NCI-H2107 treated with DMSO at 0.1 percent for 48 hours (cell line): ENCODE measurements around the gene WNK4.

Source experiments
- DNase-seq: peaks from one replicate; lab custom pipeline; 2025; ENCODE audit not compliant: unreplicated experiment; lab: John Stamatoyannopoulos, UW

The WNK4 gene

DNA sequence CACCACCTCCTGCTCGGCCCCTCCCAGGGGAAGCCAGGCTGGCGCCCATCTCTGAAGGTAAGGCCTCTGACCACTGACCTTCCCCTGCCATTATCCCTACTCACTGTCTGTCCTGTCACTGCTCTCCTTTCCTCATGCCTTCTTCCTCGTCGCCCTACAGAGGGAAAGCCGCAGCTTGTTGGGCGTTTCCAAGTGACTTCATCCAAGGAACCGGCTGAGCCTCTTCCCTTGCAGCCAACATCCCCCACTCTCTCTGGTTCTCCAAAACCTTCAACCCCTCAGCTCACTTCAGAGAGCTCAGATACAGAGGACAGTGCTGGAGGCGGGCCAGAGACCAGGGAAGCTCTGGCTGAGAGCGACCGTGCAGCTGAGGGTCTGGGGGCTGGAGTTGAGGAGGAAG is 15.1 kb downstream of the WNK4 start:
- DNase-seq: no peak

DNA sequence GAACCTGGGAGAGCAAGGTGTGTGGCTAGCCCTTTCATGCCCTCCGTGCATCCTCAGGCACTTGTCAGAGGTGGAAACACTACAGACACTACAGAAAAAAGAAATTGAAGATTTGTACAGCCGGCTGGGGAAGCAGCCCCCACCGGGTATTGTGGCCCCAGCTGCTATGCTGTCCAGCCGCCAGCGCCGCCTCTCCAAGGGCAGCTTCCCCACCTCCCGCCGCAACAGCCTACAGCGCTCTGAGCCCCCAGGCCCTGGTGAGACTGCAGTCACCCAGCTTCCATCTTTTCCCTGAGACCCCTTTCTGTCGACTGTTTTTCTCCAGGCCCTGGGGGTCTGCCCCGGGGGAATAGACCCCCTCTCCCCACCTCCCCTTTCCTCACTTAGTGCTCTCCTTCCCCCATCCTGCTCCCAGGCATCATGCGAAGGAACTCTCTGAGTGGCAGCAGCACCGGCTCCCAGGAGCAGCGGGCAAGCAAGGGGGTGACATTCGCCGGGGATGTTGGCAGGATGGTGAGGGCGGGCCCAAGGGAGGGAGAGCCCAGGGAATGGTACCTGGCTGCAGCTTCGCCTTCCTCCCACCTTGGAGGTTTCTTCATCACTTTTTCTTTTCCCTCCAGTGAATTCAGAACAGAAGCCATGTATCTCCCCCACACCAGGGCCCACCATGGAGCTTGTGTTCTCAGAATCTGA is 15.8 kb downstream of the WNK4 start:
- no peak for DNase-seq

DNA sequence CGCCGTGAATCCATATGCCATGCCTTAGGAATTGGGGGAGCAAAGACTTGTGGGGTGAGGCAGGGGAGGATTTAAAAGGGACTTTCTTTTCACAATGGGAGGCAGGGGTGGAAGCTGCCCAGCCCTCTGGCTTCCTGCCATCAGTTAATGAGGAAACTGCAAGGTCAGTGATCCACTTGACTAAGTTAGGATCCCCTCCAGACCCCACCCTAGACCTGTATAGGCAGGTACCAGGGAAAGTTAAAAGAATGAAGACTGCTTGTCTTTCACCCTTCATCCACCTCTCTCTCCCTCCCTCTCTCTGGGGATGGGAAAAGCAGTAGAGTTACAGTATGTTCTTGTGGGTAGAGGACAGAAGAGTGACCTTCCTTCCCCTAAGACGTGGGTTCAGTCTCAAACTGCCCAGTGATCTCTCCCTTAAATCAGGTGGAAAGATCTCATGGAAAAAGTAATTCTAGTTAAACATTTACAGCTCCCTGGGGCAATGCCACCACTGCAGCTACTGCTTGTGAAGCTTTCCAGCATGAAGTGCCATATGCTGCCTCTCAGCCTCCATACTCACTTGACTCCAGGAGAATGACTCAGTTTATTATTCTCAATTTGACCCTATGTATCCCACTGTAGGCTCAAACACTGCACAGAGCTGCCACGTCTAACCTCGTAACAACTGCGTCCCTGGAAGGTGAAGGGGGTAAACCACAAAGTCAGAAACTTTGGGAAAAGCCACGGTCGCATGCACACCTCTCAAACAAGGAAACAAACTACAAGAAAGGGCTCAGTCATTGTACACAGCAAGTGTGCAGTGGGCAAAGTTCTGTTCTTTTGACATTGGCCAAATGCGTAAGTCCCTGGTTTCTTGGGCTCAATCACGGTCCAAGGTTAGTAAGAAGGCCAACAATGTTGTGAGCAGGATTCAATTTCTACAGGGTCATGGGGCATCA is 16.9 kb downstream of the WNK4 start:
- DNase-seq: no peak

- no peak for DNase-seq
Observed at GRCh38 chr17:42798011-42798382, 17.6 kb downstream of the WNK4 start.

DNA sequence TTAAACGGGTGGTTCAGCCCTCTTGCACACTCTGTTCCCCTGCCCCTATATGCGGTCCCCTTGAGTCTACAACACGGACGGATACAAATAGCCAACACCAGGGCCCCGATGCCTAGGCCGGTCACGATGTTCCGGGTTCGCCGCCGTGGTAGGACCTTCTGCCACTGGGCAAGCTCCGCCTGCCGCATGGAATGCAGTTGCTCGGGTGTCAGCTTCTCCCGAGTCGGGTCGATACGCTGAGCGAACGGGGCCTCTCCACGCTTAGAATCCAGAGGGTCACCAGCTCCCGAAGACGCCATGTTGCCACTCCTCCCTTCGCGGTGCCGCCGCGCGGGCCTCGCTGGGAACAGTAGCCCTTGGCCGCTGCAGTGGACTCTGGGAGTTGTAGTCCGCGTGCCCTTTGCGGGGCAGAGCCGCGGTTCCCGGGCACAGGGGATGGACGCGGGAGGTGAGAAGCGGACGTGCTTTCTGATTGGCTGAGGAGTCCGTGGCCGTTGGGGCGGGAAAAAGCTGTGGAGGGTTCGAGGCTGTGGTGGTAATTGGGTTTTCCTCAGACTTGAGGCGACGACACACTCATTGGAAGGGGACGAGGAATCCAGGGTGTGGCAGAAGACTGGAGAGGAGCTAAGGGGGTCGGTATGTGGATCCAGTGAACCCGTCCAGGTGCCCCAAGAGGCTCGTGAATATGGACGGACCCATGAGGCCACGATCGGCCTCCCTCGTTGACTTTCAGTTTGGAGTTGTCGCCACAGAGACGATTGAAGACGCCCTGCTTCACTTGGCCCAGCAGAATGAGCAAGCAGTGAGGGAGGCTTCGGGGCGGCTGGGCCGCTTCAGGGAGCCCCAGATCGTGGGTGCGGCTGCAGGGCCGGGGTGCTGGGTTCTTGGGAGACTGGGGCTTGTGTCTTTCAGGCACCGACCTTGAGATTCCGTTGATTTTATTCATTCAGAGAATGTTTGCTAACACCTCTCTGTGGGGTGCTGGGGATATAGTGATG is 18.3 kb downstream of the WNK4 start, which contains the start of the genes CNTD1 and COA3:
CNTD1 (plus strand) TSS at position 479 of the 998 bp plus-strand sequence; CDS start at position 686, 207 bp downstream.
COA3 (minus strand) TSS at position 322 of the 998 bp plus-strand sequence; CDS start at position 299, 23 bp downstream.
- peak; percentile 33 for DNase-seq

DNA sequence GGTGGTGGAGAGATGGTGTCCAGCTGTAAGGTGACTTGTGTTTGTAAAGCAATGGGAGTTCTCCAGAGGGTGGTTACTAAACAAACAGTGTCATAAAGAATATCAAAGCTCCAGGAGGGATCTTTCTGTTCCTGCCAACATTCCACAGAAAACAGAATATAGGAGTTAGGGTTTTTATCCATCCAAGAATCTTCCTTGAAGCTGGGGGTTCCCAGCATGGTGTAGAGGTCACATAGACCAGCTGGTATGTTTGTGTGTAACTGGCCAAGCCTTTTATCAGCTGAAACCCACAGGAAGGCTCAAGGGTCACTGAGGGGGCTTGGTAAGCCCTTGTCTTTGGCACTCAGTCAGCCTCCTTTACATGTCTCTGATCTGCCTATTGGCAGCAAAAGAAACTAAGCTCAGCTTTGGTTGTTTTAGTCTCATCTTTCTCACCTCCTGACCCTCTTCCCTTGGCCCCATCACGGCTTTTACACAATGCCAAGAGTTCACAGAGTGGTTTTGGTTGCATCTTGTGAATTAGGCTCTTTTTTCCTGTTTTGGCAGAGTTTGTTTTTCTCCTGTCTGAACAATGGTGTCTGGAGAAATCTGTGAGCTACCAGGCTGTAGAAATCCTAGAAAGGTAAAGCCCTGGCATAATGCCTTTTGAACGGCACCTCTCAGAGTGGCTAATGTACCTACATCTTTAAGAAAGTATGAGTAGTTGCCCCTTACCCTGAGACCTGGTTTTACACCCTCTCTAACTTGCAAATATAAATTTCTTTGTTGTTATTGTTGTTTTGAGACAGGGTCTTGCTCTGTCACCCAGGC is 22.9 kb downstream of the WNK4 start:
- DNase-seq: no peak

GRCh38 chr17:42804918-42805367 is 24.5 kb downstream of the WNK4 start:
- no peak for DNase-seq

GRCh38 chr17:42806249-42806648 is 25.8 kb downstream of the WNK4 start:
- DNase-seq: no peak

DNA sequence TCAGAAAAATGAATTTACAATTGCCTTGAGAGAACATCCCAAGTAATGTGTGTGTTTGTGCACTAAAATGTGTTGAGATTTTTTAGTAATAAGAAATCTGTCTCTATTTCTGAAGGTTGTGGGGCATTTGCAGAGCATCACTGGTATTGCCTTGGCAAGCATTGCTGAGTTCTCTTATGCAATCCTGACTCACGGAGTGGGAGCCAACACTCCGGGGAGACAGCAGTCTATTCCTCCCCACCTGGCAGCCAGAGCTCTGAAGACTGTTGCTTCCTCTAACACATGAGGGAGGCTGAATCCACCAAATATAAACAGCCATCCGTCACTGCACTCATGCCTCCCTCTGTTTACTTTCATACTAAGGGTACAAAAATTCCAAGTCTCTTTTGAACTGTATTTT is 28.8 kb downstream of the WNK4 start:
- DNase-seq: no peak

GRCh38 chr17:42814633-42815399 is 34.4 kb downstream of the WNK4 start:
- DNase-seq: peak; percentile 29

DNA sequence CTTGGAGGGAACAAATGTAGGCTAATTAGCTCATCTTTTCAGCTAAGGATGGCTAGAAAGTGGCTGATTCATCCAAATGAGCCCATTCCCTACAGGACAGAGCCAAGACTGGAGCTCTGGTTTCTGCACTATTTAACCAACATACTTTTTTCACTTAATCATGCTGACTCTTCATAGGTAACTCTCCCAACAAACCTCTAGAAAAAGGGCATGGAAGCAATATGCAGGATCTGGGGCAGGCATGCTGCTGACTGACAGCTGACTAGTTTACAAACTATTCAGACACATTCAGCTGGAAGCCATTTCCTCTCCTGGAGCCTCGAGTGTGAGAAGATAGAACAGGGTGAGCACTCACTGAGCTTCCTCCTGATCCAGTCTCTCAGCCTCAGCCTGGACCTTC is 37.5 kb downstream of the WNK4 start:
- no peak for DNase-seq

DNA sequence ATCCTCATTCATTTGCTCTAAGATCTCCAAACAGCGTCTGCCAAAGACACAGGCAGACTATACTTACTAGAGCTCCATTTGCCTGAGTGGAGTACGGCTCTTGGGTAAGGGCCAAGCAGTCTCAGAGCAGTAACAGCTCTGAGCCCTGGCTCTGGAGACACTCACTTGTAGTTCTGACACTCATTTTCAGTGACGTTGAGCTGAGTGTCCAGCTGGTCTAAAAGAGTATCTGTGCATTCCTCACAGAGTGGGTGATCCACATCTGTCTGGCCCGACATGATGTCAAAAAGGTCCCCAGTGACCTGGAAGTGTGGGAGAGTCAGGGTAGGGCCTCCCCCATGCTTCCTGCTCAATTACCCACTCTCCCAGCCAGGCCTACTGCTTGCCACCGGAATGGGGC is 38.0 kb downstream of the WNK4 start:
- no peak for DNase-seq

GRCh38 chr17:42819939-42820535 is 39.6 kb downstream of the WNK4 start:
- DNase-seq: peak; percentile 39

DNA sequence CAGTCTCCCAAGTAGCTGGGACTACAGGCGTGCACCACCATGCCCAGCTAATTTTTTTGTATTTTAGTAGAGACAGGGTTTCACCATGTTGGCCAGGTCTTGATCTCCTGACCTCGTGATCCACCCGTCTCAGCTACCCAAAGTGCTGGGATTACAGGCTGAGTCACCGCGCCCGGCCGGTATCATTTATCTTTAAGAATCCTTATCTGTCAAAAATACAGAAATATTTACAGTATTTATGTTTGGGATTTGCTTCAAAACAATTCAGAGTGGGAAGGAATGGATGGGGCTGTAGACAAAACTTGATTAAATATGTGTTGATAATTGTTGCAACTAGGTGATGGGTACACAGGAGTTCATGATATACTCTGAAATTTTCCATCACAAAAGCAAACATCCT is 40.8 kb downstream of the WNK4 start:
- DNase-seq: no peak

GRCh38 chr17:42827472-42827871 is 47.1 kb downstream of the WNK4 start:
- DNase-seq: no peak

GRCh38 chr17:42830971-42831370 is 50.6 kb downstream of the WNK4 start:
- no peak for DNase-seq

- no peak for DNase-seq
Observed at GRCh38 chr17:42832213-42832933, 52.0 kb downstream of the WNK4 start.
